TTC549 (cell line): ENCODE measurements around the gene CCDC92B.
"Not testable (repeated sequence)": the region's sequence is repeated elsewhere in the genome, so short reads cannot be mapped to it uniquely, and the experiment has no call there.

Experiments
- FAIRE-seq: peaks from 2 replicates; lab custom pipeline; 2012; peaks lifted over from hg19 to GRCh38; lab: Jason Lieb, UNC

The CCDC92B gene

DNA sequence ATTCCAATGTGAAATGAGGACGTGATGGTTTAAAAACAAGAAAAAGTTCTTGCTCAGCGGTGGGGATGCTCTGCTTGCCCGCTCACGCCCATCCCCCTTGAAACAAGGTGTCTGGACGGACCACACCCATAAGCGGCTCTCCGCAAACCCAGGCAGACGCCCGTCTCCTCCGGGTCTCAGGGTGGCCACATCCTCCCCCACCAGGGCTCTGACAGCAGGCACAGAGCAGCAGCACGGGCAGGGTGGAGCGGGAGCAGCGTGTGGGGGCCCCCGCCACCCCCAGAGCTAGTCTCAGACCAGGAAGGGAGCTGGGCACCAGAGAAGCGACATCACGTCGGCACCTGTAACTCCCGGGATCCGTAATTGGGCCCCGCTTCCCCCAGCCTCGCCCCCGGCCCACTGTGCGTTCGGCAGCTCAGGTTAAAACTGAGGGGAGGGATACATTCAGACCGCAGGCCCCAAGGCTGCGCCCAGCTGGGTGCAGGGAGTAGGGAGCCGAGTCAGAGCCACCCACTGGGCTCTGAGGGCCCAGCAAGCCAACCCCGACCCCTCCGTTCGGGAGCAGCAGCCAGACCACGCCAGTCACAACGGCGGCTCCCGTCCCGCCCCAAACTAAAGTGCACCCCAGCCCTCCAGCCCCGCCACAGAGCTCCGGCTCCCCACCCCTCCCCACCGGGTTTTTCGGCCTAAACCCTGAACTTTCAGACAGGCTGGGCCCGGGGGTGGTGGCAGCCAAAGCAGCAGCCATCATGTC lies 59.9 kb downstream of the CCDC92B start:
- no peak for FAIRE-seq

GRCh38 chr17:2688351-2689342 lies 60.8 kb downstream of the CCDC92B start:
- FAIRE-seq, result no peak

GRCh38 chr17:2687074-2687418 lies 62.4 kb downstream of the CCDC92B start:
- FAIRE-seq, result no peak

DNA sequence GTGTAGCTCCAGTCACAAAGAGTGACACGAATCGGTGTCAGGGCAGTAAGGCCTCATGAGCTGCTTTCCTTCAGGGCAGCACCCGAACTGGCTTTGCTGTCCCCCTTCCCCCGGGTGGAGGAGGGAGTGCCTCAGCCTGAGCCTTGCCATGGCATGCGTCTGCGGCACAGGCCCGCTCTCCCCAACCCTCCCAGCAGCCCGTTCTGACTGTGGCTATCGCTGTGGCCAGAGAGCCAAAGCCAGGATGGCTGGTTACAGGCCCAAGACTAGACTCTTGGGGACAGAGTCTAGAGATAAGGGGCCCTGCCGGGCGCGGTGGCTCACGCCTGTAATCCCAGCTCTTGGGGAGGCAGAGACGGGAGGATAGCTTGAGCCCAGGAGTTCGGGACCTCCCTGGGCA lies 63.8 kb downstream of the CCDC92B start:
- no peak for FAIRE-seq

- FAIRE-seq, result no peak
Measured at GRCh38 chr17:2684549-2684948, 64.9 kb downstream of the CCDC92B start.

GRCh38 chr17:2683912-2684311 lies 65.5 kb downstream of the CCDC92B start:
- FAIRE-seq, result no peak

- FAIRE-seq, result no peak
Measured at GRCh38 chr17:2682176-2682938, 67.1 kb downstream of the CCDC92B start.

GRCh38 chr17:2681650-2682049 lies 67.8 kb downstream of the CCDC92B start:
- no peak for FAIRE-seq

GRCh38 chr17:2680961-2681360 lies 68.5 kb downstream of the CCDC92B start:
- FAIRE-seq, result no peak

- not testable (repeated sequence) for FAIRE-seq
Measured at GRCh38 chr17:2679247-2679646, 70.2 kb downstream of the CCDC92B start.
